Thymus (tissue), 11 donors: Measurements from ENCODE around the gene DOCK1. TPM values are rescaled to one million over a fixed set of nuclear protein-coding genes. Genes with fewer than 3 reads are reported as not detected.

ENCODE experiments used
- DNase-seq, 9 donors: peaks; one replicate each; pipeline ENCODE4 v3.0.0-alpha.2; 2013; ENCODE audit warnings: low spot score in 9 of 9, low read depth in 6 of 9, missing footprints in 1 of 9
- H3K27ac ChIP-seq, 2 donors: one replicate each; pipeline ENCODE4 v1.5.1; 2013; ENCODE audit warnings: control low read depth in 1 of 2, low read depth in 1 of 2, low read length in 1 of 2, mild to moderate bottlenecking in 1 of 2, moderate library complexity in 1 of 2
- H3K27me3 ChIP-seq, 2 donors: one replicate each; pipeline ENCODE4 v1.5.1; 2013; ENCODE audit warnings: low read length in 1 of 2; ENCODE audit not compliant: control insufficient read depth in 2 of 2, insufficient read depth in 1 of 2
- H3K36me3 ChIP-seq, 2 donors: one replicate each; pipeline ENCODE4 v1.5.1; 2013; ENCODE audit warnings: low read length in 1 of 2, mild to moderate bottlenecking in 1 of 2, moderate library complexity in 1 of 2; ENCODE audit not compliant: control insufficient read depth in 2 of 2, insufficient read depth in 2 of 2
- H3K4me1 ChIP-seq, 2 donors: one replicate each; pipeline ENCODE4 v1.5.1; 2013; ENCODE audit warnings: low read length in 2 of 2; ENCODE audit not compliant: control insufficient read depth in 2 of 2, insufficient read depth in 2 of 2
- H3K4me3 ChIP-seq, 2 donors: one replicate each; pipeline ENCODE4 v1.5.1; 2013; ENCODE audit warnings: low read length in 2 of 2, control low read depth in 1 of 2, mild to moderate bottlenecking in 1 of 2
- H3K9me3 ChIP-seq, 2 donors: one replicate each; pipeline ENCODE4 v1.5.1; 2013; ENCODE audit warnings: low read length in 1 of 2, mild to moderate bottlenecking in 1 of 2; ENCODE audit not compliant: control insufficient read depth in 2 of 2, insufficient read depth in 1 of 2
- WGBS: extraction: QIAGEN DNeasy Blood & Tissue Kit; methylation state at CpG from one replicate; pipeline ENCODE4 v1.1.7; 2013; 5-methylcytosine and 5-hydroxymethylcytosine counted together
- polyA plus RNA-seq: library from polyadenylated mRNA; stranded (reverse); fragments of 200-250 nt; gene quantifications from one replicate; pipeline ENCODE4 v1.2.3, GENCODE V29; 2013
- total RNA-seq: library from RNA; stranded (reverse); fragments of 120-200 nt; gene quantifications from one replicate; pipeline ENCODE4 v1.2.4, GENCODE V29; 2013
- donor health status: healthy.

The DOCK1 gene
- total and polyA plus RNA-seq, 2 donors: 10.2 to 11.7 TPM

DNA sequence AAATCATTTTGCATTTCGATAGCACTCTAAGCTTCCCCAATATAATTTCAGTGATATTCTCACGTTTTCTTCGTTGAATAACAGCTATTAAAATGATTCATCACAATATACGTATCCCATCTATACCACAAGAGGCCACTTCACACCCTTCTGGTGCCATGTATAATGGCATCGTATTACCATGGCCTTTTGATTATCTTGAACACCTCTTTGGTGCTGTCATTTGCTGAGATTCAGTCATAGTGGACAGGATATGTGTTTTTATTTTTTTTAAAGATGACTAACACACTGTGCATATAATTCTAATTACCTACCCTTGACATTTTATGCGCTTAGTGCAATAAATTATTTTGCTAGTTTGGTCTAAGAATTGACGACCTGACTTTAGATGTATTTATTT lies 297.8 kb downstream of the DOCK1 start:
- no peak for DNase-seq
- H3K4me1 ChIP-seq: no peaks in the 10 kb centered on the region
- 94% methylated on average over 7 of the region's 7 CpGs for WGBS

DNA sequence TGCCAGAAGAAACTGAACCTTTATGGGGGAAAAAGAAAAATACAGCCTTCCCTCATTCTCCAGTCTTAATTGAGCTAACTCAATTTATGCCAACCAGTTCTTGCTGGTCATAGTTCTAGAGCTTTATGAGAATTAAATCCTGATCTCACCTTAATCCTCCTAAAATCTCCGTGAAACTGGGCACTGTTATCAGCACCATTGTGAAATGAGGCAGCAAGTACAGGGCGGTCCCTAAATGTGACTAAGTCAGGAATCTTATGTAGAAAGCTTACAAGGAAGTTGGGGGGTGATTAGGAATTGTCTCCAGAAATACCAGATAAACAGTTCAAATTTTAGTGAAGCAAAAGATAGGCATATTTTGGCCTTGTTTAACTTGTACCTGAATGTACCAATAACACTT lies 301.9 kb downstream of the DOCK1 start:
- Histone ChIP-seq H3K9me3 (no peaks in the 10 kb centered on the region), H3K27ac (no peak overlapping the region), H3K36me3 (no peaks in the 10 kb centered on the region), H3K4me3 (no peak overlapping the region), H3K27me3 (peaks cover 0 to 2% of the 10 kb centered on the region in 2 donors), H3K4me1 (no peaks in the 10 kb centered on the region)
- WGBS: 98% methylated on average over 2 of the region's 2 CpGs
- DNase-seq: no peak

More for the DNA sequence above, 297.8 kb downstream of the DOCK1 start:
- no peaks in the 10 kb centered on the region for H3K36me3 ChIP-seq
- H3K9me3 ChIP-seq: no peaks in the 10 kb centered on the region
- no peak overlapping the region for H3K27ac ChIP-seq
- peaks cover 0 to 6% of the 10 kb centered on the region in 2 donors for H3K27me3 ChIP-seq
- no peak overlapping the region for H3K4me3 ChIP-seq

DNA sequence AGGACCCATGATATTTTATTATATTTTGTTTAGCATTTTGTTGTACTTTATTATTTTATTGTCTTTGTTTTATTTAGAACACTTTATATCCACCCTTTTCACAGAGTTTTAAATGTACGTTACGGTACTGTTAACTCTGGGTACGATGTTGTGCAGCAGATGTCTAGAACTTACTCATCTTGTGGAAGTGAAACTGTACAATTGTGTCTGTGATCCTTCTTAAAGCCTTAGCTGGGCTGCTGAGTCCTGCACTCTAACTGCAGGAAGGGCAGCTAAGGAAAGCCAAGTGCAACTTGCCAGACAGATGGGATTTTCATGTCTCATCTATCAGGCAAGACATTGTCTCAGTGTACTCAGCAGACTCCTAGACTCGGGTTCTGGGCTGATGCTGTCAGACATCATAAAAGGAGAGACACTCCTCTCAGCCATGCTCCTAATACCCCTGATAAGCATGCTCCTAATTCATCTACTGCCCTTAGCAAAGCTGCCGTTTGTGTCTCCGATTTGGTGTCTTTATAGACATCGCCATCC lies 305.8 kb downstream of the DOCK1 start:
- Histone ChIP-seq H3K36me3 (no peaks in the 10 kb centered on the region), H3K4me1 (no peaks in the 10 kb centered on the region), H3K27me3 (peaks cover 0 to 2% of the 10 kb centered on the region in 2 donors), H3K27ac (no peak overlapping the region), H3K9me3 (no peaks in the 10 kb centered on the region), H3K4me3 (no peak overlapping the region)
- DNase-seq: no peak
- WGBS: 95% methylated on average over 7 of the region's 7 CpGs

DNA sequence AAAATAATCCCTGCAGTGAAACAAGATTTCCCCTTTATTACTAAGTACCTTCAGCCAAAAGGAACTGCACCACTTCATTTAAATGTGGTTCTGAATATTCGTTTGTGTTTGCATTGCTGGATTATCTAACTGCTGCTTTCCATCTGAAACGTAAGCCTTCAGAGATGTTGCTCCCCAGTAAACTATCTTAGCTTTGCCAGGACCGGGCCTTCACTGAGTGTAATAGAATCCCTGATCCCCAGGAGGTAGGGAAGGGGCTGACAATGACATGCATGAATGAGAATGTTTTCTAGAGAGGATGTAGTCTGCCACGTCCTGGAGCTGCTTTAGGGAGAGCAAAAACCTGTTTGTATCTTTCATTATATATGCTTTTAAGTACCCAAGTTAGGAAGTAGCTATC lies 310.6 kb downstream of the DOCK1 start:
- Histone ChIP-seq H3K4me3 (no peak overlapping the region), H3K9me3 (no peaks in the 10 kb centered on the region), H3K4me1 (no peaks in the 10 kb centered on the region), H3K36me3 (no peaks in the 10 kb centered on the region), H3K27ac (no peak overlapping the region), H3K27me3 (no peaks in the 10 kb centered on the region)
- no peak for DNase-seq
- 87% methylated on average over 4 of the region's 4 CpGs for WGBS

DNA sequence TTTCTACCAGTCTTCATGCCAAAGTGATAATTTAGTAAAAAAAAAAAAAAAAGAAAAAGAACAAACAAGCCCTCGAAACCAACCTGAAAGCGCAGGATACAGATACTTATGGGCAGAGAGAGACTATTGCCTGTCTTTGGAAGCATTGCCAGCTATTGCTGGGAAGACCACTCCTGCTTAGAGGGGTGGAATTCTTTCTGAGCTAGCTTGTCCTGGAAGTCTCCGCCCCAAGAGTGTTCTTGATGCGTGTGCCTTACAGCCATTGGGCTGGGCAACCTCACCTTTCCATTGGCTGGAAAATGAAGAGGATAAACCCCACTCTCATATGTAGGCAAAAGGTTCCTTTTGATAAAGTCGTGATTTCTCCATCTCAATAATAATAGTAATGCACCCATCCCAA lies 311.0 kb downstream of the DOCK1 start:
- Histone ChIP-seq H3K9me3 (no peaks in the 10 kb centered on the region), H3K4me1 (no peaks in the 10 kb centered on the region), H3K4me3 (no peak overlapping the region), H3K27ac (no peak overlapping the region), H3K27me3 (no peaks in the 10 kb centered on the region), H3K36me3 (no peaks in the 10 kb centered on the region)
- DNase-seq: no peak
- 96% methylated on average over 5 of the region's 5 CpGs for WGBS

DNA sequence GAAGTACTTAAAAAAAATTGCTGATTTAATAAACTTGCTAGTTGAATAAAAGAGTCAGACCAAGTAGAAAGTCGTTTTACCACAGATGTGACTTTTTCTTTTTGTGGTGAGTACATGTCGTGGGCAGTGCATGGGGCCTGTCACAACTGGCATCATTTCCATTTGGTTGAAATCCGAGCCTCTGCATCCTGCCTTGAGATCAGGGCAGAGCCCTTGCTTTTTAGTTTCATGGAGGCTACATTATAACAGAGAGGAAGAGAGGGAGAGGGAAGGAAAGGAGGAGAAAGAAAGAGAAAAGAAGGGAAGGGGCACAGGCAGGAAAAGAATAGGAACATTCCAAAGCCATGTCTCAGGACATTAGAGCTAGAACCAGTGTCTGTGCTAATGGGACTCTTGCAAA lies 311.6 kb downstream of the DOCK1 start:
- 57% methylated on average over 3 of the region's 3 CpGs for WGBS
- no peaks in the 10 kb centered on the region for H3K4me1 ChIP-seq
- H3K27ac ChIP-seq: no peak overlapping the region
- no peak overlapping the region for H3K4me3 ChIP-seq
- no peaks in the 10 kb centered on the region for H3K9me3 ChIP-seq
- H3K27me3 ChIP-seq: no peaks in the 10 kb centered on the region
- no peak for DNase-seq
- no peaks in the 10 kb centered on the region for H3K36me3 ChIP-seq

DNA sequence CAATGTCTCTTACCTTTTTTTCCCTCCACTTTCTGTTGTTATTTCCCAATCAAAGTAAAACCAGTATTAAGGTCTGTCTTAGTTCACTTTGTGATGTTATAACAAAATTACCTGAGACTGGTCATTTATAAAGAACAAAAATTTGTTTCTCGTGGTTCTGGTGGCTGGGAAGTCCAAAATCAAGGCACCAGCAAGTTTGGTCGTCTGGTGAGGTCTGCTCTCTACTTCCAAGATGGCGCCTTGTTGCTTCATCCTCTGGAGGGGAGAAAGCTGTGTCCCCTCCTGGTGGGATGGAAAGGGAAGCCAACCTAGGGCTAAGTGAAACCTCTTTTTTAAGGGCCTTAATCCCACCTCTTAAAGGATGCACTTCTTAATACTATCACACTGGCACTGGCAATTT lies 313.4 kb downstream of the DOCK1 start:
- Histone ChIP-seq H3K9me3 (no peaks in the 10 kb centered on the region), H3K4me3 (no peak overlapping the region), H3K36me3 (no peaks in the 10 kb centered on the region), H3K27me3 (no peaks in the 10 kb centered on the region), H3K27ac (no peak overlapping the region), H3K4me1 (no peaks in the 10 kb centered on the region)
- 97% methylated on average over 3 of the region's 3 CpGs for WGBS
- no peak for DNase-seq

DNA sequence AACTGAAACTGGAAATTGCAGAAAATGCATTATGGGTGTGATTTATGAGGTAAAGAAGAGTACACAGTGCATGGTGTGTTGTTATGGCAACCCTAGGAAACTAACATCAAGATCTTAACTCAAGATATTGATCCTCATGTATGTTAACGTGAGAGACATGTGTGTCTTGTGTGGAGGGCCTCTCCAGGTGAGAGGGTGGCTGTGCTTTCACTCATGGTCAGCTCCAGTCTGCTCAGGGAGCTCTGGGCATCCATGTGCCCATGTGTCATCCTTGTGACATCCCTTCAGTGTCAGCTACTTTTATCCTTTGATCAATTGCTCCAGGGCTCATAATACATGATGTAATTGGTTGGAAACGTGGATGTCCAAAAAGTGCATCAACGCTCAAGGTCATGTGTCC lies 316.1 kb downstream of the DOCK1 start:
- Histone ChIP-seq H3K27ac (no peak overlapping the region), H3K4me1 (no peaks in the 10 kb centered on the region), H3K4me3 (no peak overlapping the region), H3K36me3 (no peaks in the 10 kb centered on the region), H3K9me3 (no peaks in the 10 kb centered on the region), H3K27me3 (no peaks in the 10 kb centered on the region)
- DNase-seq: no peak
- 92% methylated on average over 3 of the region's 3 CpGs for WGBS

DNA sequence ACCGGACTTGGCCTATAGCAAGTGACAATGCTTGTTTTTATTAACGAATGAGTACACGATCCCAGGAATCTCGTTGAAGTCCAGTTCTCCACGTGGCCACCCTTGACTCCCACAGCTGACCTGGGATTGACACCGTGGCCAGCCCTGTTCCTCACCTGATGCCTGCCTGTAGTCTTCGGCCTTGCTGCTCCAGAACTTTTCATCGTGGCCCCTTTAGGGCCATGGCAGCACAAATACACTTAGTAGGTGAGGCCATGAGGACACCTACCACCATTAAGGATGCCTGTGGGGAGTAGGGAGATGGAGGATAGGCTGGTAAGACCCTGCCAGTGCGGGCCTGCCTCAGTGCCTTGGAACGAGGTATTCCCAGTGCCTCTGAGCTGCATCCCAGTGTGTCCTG lies 321.8 kb downstream of the DOCK1 start:
- no peak for DNase-seq
- WGBS: 97% methylated on average over 10 of the region's 10 CpGs
- no peaks in the 10 kb centered on the region for H3K36me3 ChIP-seq
- H3K4me3 ChIP-seq: no peak overlapping the region
- H3K27me3 ChIP-seq: no peaks in the 10 kb centered on the region
- H3K9me3 ChIP-seq: no peaks in the 10 kb centered on the region
- H3K4me1 ChIP-seq: no peaks in the 10 kb centered on the region
- no peak overlapping the region for H3K27ac ChIP-seq

DNA sequence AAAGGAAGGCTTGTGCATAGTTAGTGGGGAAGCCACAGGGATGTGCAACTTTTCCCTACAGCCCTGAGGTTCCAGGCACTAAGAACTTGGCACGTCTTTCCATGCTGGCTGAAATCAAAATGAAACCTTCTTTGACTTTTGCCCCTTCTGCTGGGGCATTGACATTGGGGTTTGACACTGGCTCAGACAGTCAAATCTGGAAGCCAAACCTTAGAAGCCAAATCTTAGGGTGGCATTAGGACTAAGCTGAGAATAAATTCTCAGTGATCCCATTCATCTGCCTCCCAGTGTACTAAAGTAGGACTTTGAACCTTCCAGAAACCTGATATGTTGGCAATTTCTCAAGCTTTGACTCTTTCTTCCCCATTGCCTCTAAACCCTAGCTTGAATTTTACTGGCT lies 322.4 kb downstream of the DOCK1 start:
- no peak for DNase-seq

More for the DNA sequence above, 322.4 kb downstream of the DOCK1 start:
- Histone ChIP-seq H3K36me3 (no peaks in the 10 kb centered on the region), H3K4me3 (no peak overlapping the region), H3K27ac (no peak overlapping the region), H3K9me3 (no peaks in the 10 kb centered on the region), H3K27me3 (no peaks in the 10 kb centered on the region), H3K4me1 (no peaks in the 10 kb centered on the region)
- 98% methylated on average over 1 of the region's 1 CpG for WGBS
